Parathyroid adenoma (tissue), 2 donors: Measurements from ENCODE around the gene PTOV1.

Experiments used
- H2AFZ ChIP-seq: fragments of 300-600 bp; sonication (generic); one replicate; pipeline ENCODE4 v1.7.0; 2017; ENCODE audit warnings: antibody characterized with exemption, mild to moderate bottlenecking
- H3K27ac ChIP-seq: fragments of 300-600 bp; sonication (generic); one replicate; pipeline ENCODE4 v1.7.0; 2017
- H3K27me3 ChIP-seq: fragments of 300-600 bp; sonication (generic); one replicate; pipeline ENCODE4 v1.7.0; 2017; ENCODE audit warnings: low read length; ENCODE audit not compliant: control insufficient read depth, insufficient read depth
- H3K36me3 ChIP-seq: fragments of 300-600 bp; sonication (generic); one replicate; pipeline ENCODE4 v1.7.0; 2017; ENCODE audit warnings: low read length; ENCODE audit not compliant: control insufficient read depth, insufficient read depth
- H3K4me1 ChIP-seq: fragments of 300-600 bp; sonication (generic); one replicate; pipeline ENCODE4 v1.7.0; 2017; ENCODE audit warnings: control low read depth
- H3K4me2 ChIP-seq: fragments of 300-600 bp; sonication (generic); one replicate; pipeline ENCODE4 v1.7.0; 2017; ENCODE audit warnings: low read length
- H3K4me3 ChIP-seq: fragments of 300-600 bp; sonication (generic); one replicate; pipeline ENCODE4 v1.7.0; 2017; ENCODE audit warnings: low read depth, low read length
- H3K79me2 ChIP-seq: fragments of 300-600 bp; sonication (generic); one replicate; pipeline ENCODE4 v1.7.0; 2017; ENCODE audit warnings: control low read depth
- H3K9ac ChIP-seq: fragments of 300-600 bp; sonication (generic); one replicate; pipeline ENCODE4 v1.7.0; 2017; ENCODE audit warnings: mild to moderate bottlenecking
- H3K9me3 ChIP-seq: fragments of 300-600 bp; sonication (generic); one replicate; pipeline ENCODE4 v1.7.0; 2017; ENCODE audit warnings: low read length; ENCODE audit not compliant: control insufficient read depth
- CTCF ChIP-seq: fragments of 300-600 bp; sonication (generic); IDR thresholded peaks from one replicate; pipeline ENCODE4 v1.7.0; 2017; ENCODE audit warnings: antibody characterized with exemption, mild to moderate bottlenecking
- donor health status: primary hyperparathyroidism.

The PTOV1 gene

DNA sequence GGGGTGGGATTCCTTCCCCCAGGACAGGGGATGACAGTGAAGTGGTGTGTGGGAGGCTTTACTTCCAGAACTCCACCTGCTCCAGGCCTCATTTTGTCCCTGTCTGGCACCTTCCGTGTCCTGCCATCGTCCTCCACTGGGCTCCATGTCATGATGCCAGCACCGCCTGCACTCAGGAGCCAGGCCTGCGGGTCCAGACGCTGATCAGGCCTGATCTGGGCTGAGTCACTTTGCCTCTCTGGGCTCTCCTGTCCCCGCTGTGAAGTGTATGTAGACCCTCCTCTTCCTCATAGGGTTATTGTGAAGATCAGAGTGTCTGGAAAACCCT is 47.5 kb upstream of the PTOV1 start:
- H3K4me1 ChIP-seq: peaks cover 5% of the 10 kb centered on the region
- no peaks in the 10 kb centered on the region for H3K36me3 ChIP-seq
- H3K79me2 ChIP-seq: no peaks in the 10 kb centered on the region
- no peak for TF ChIP-seq CTCF
- H3K9ac ChIP-seq: no peak overlapping the region
- no peak overlapping the region for H2AFZ ChIP-seq
- peak overlapping the region; percentile 91 for H3K4me3 ChIP-seq
- no peak overlapping the region for H3K27ac ChIP-seq
- no peaks in the 10 kb centered on the region for H3K9me3 ChIP-seq
- peak overlapping the region; percentile 96 for H3K4me2 ChIP-seq
- H3K27me3 ChIP-seq: no peaks in the 10 kb centered on the region

DNA sequence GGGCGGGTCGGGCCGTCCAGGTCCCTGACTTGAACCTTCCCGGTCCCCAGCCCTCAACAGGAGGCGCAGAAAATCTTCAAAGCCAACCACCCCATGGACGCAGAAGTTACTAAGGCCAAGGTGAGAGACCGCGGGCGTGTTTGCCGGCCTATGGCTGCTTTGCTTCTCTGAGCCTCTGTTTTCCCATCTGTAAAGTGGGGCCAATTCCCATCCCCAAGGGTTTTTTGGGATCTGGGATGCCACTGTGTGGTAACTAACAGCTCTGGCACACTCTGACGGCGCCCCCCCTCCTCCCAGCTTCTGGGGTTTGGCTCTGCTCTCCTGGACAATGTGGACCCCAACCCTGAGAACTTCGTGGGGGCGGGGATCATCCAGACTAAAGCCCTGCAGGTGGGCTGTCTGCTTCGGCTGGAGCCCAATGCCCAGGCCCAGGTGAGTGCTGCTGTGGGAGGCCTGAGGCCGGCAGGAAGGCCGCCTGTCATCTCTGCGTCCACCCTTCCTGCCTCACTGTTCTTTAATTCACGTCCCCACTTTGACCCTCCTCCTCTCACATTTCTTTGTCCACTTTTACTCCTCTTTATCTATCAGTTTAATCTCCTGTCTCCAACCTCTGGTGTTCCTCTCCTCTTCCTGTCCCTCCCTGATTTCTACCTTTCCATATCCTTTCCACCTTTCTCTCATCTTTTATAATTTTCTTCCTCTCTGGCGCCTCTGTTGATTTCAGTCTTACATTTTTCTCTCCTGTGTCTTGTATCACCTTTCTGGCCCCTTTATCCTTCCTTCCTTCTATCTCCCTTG is 44.9 kb upstream of the PTOV1 start:
- no peak overlapping the region for H3K4me3 ChIP-seq
- H3K4me1 ChIP-seq: peaks cover 11% of the 10 kb centered on the region
- no peak overlapping the region for H3K4me2 ChIP-seq
- no peaks in the 10 kb centered on the region for H3K79me2 ChIP-seq
- H3K27ac ChIP-seq: peak overlapping the region; percentile 15
- H3K36me3 ChIP-seq: no peaks in the 10 kb centered on the region
- no peak overlapping the region for H2AFZ ChIP-seq
- no peak for TF ChIP-seq CTCF
- H3K9me3 ChIP-seq: no peaks in the 10 kb centered on the region
- no peaks in the 10 kb centered on the region for H3K27me3 ChIP-seq
- no peak overlapping the region for H3K9ac ChIP-seq

DNA sequence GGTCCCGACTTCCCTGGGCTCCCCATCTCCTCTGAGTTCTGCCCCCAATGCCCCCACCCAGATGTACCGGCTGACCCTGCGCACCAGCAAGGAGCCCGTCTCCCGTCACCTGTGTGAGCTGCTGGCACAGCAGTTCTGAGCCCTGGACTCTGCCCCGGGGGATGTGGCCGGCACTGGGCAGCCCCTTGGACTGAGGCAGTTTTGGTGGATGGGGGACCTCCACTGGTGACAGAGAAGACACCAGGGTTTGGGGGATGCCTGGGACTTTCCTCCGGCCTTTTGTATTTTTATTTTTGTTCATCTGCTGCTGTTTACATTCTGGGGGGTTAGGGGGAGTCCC is 44.4 kb upstream of the PTOV1 start:
- Histone ChIP-seq H3K9ac (no peak overlapping the region), H3K79me2 (no peaks in the 10 kb centered on the region), H3K9me3 (no peaks in the 10 kb centered on the region), H3K4me1 (peaks cover 11% of the 10 kb centered on the region), H3K4me2 (no peak overlapping the region), H2AFZ (no peak overlapping the region), H3K27ac (peak overlapping the region; percentile 15), H3K36me3 (no peaks in the 10 kb centered on the region), H3K4me3 (no peak overlapping the region), H3K27me3 (no peaks in the 10 kb centered on the region)
- no peak for TF ChIP-seq CTCF

DNA sequence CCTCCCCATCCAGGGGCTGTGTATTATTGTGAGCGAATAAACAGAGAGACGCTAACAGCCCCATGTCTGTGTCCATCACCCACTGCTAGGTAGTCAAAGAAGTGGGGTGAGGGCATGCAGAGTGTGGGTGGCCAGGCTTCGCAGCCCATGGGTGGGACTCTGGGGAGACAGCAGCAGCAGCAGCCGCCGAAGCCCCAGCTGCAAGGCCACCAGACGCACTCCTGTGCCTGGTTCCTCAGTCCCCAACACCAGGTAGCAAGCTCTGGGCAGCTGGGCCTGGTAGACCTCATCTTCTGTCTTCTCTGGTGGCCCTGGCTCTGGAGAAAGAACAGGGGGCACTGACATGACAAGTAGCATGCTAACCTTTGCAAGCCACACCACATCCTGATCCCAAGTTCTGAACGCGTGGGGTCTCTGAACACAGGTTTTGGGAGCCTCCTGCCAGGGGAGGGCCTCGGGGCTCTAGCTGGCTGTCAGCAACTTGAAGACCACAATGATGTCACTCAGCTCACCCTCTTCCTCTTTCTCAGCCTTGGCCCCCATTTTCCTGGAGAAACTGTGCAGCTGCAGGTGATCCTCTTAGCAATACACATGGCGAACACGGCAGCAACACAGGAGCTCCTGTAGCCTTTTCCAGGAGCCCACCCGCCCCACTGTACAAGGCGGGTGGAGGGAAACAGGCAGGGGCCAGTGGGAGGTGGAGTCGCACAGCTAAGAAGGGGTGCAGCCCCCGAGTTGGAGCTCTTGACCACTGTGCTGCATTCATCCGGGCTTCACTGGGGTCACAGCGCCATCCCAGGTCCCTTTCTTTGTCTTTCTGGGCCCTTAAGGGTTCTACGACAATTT is 43.7 kb upstream of the PTOV1 start:
- H3K27ac ChIP-seq: no peak overlapping the region

More for the DNA sequence above, 43.7 kb upstream of the PTOV1 start:
- Histone ChIP-seq H3K4me3 (no peak overlapping the region), H3K4me1 (peaks cover 10% of the 10 kb centered on the region), H2AFZ (no peak overlapping the region), H3K27me3 (no peaks in the 10 kb centered on the region), H3K9ac (no peak overlapping the region), H3K9me3 (no peaks in the 10 kb centered on the region), H3K79me2 (no peaks in the 10 kb centered on the region), H3K36me3 (no peaks in the 10 kb centered on the region), H3K4me2 (no peak overlapping the region)
- TF ChIP-seq CTCF: no peak
